ENCODE results near the gene TEAD3. TPM values are rescaled to one million over a fixed set of nuclear protein-coding genes. Genes with fewer than 3 reads are reported as not detected.
A peak's percentile ranks its signal among the peaks of the same experiment; 100 is the strongest.

The TEAD3 gene
- total RNA-seq, 1 experiment from 2014 or later, result 27.0 TPM

GRCh38 chr6:35428421-35429149 lies 68.3 kb downstream of the TEAD3 start:
- Histone ChIP-seq H3K9me3 (ENCODE audit: control insufficient read depth, low read depth, low read length) (peaks cover 5% of the 10 kb centered on the region), H3K9ac (ENCODE audit: extremely low read depth, insufficient read length, low read length) (no peak overlapping the region), H3K14ac (ENCODE audit: insufficient read depth, low read length) (no peak overlapping the region), H2BK5ac (ENCODE audit: insufficient read length, low read length) (no peak overlapping the region), H4K91ac (ENCODE audit: insufficient read length, low read depth, low read length) (no peak overlapping the region), H3K4me1 (ENCODE audit: insufficient read depth, low read length) (peaks cover 8% of the 10 kb centered on the region; the same call in 1 of the 2 replicates), H2AFZ (ENCODE audit: low read length) (no peak overlapping the region), H2BK120ac (ENCODE audit: low read depth, low read length, poor library complexity, severe bottlenecking) (no peak overlapping the region), H4K8ac (replicated peaks; ENCODE audit: insufficient read length, low read depth, low read length) (no peak overlapping the region), H3K4me2 (ENCODE audit: insufficient read depth, insufficient read length, low read length) (no peak overlapping the region), H3K79me1 (ENCODE audit: insufficient read depth, low read depth, low read length, poor library complexity, severe bottlenecking) (no peaks in the 10 kb centered on the region), H3K27me3 (ENCODE audit: insufficient read depth, low read length) (no peaks in the 10 kb centered on the region), H3K79me2 (ENCODE audit: insufficient read depth, low read length) (no peaks in the 10 kb centered on the region), H3K23me2 (ENCODE audit: insufficient read length, low read depth, low read length, poor library complexity, severe bottlenecking) (no peaks in the 10 kb centered on the region), H2BK20ac (ENCODE audit: low read depth, low read length, poor library complexity, severe bottlenecking) (no peak overlapping the region), H3K18ac (ENCODE audit: insufficient read length, low read depth, low read length) (no peak overlapping the region), H4K5ac (ENCODE audit: insufficient read length, low read depth, low read length) (no peak overlapping the region), H3K27ac (ENCODE audit: insufficient read length, low read depth, low read length) (no peak overlapping the region), H3K4ac (ENCODE audit: low read depth, low read length) (no peak overlapping the region), H4K20me1 (ENCODE audit: control insufficient read depth, insufficient read depth, insufficient read length) (no peaks in the 10 kb centered on the region), H3T11ph (ENCODE audit: low read length) (no peak overlapping the region), H2BK12ac (ENCODE audit: insufficient read length, low read depth, low read length) (no peak overlapping the region), H2AK5ac (ENCODE audit: insufficient read length, low read length) (no peak overlapping the region), H3K56ac (ENCODE audit: insufficient read length, low read depth, low read length) (no peak overlapping the region), H2BK15ac (ENCODE audit: low read depth, low read length) (no peak overlapping the region), H3K23ac (ENCODE audit: insufficient read length, low read depth, low read length) (no peak overlapping the region)
- Mint-ChIP-seq H3K9me3 (peaks cover 8 to 11% of the 10 kb centered on the region in 2 experiments; a peak in 4 of 5 replicates), H3K36me3 (ENCODE audit: insufficient read depth in 1 of 3, low read depth in 3 of 3) (peaks cover 20 to 29% (median 22%) of the 10 kb centered on the region in 3 experiments), H3K4me3 (no peak overlapping the region; a peak in 1 of 5 replicates), H3K4me1 (peaks cover 21 to 41% of the 10 kb centered on the region in 2 experiments), H3K27ac (peak overlapping the region; percentile 27 to 68 (median 64); a peak in 3 of 7 replicates), H3K27me3 (ENCODE audit: low read depth) (no peaks in the 10 kb centered on the region; the same call in 1 of the 2 replicates)
- TF ChIP-seq, protein P1, sequence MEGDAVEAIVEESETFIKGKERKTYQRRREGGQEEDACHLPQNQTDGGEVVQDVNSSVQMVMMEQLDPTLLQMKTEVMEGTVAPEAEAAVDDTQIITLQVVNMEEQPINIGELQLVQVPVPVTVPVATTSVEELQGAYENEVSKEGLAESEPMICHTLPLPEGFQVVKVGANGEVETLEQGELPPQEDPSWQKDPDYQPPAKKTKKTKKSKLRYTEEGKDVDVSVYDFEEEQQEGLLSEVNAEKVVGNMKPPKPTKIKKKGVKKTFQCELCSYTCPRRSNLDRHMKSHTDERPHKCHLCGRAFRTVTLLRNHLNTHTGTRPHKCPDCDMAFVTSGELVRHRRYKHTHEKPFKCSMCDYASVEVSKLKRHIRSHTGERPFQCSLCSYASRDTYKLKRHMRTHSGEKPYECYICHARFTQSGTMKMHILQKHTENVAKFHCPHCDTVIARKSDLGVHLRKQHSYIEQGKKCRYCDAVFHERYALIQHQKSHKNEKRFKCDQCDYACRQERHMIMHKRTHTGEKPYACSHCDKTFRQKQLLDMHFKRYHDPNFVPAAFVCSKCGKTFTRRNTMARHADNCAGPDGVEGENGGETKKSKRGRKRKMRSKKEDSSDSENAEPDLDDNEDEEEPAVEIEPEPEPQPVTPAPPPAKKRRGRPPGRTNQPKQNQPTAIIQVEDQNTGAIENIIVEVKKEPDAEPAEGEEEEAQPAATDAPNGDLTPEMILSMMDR (conservative IDR thresholded peaks at IDR 0.05), result no peak
- DNase-seq, result no peak
- no CpG with 5 or more reads among the region's 10 CpGs for WGBS (ENCODE audit: extremely low coverage, insufficient read length, low lambda C conversion rate)
